Ovary (tissue), 3 donors: ENCODE data around the gene ANKFN1.

ENCODE experiments used
- CTCF ChIP-seq, 3 donors: fragments of 450-650 bp in 2 of 3; fragments of 200-600 bp in 1 of 3; IDR thresholded peaks; one replicate each; pipeline versions ENCODE4 v1.5.1 to v1.8.0; 2016 to 2022; ENCODE audit warnings: antibody characterized with exemption in 3 of 3, mild to moderate bottlenecking in 1 of 3
- EP300 ChIP-seq: sonication (generic); formaldehyde crosslinking; IDR thresholded peaks from one replicate; pipeline ENCODE4 v1.6.1; 2017; ENCODE audit warnings: antibody characterized with exemption
- POLR2A ChIP-seq: fragments of 450-650 bp; IDR thresholded peaks from one replicate; pipeline ENCODE4 v1.6.1; 2017; ENCODE audit warnings: antibody characterized with exemption, mild to moderate bottlenecking, moderate library complexity
- donor health status: DM: no; HTN: no; CAD: no.

- TF ChIP-seq POLR2A, result no peak
- no peak for TF ChIP-seq CTCF (IDR thresholded peaks at IDR 0.05)
- TF ChIP-seq EP300, result no peak
Measured at GRCh38 chr17:56373981-56374833, 220.9 kb downstream of the ANKFN1 start.
